Activated B cell treated with CpG ODN at 0.5 μM for 24 hours (primary cell): Measurements from ENCODE around the gene RPL7A. TPM values are rescaled to one million over a fixed set of nuclear protein-coding genes. Genes with fewer than 3 reads are reported as not detected.

ENCODE experiments used
- ATAC-seq: fragments of 200-7000 bp; cut with Tn5 transposase; one replicate; pipeline ENCODE4 v1.10.0; 2021; ENCODE audit warnings: low read depth, mild to moderate bottlenecking, moderate library complexity
- CTCF ChIA-PET: fragments of 350-600 bp; sonication (Branson Sonifier 250); formaldehyde crosslinking; loops from one replicate; lab custom pipeline; 2021; ENCODE audit warnings: antibody characterized with exemption; lab: Charles Lee
- POLR2A ChIA-PET: fragments of 350-600 bp; sonication (Branson Sonifier 250); formaldehyde crosslinking; loops from one replicate; lab custom pipeline; 2021; ENCODE audit warnings: antibody characterized with exemption; lab: Charles Lee
- DNase-seq: peaks from one replicate; pipeline ENCODE4 v3.0.0; 2022
- H3K27ac Mint-ChIP-seq: one replicate; pipeline ENCODE4 v1.8.0; 2020; ENCODE audit warnings: mixed read lengths
- H3K27me3 Mint-ChIP-seq: one replicate; pipeline ENCODE4 v1.8.0; 2021; ENCODE audit warnings: mixed read lengths
- H3K36me3 Mint-ChIP-seq: one replicate; pipeline ENCODE4 v1.8.0; 2021; ENCODE audit warnings: low read depth, mixed read lengths
- H3K4me1 Mint-ChIP-seq: one replicate; pipeline ENCODE4 v1.8.0; 2021; ENCODE audit warnings: mixed read lengths
- H3K4me3 Mint-ChIP-seq: one replicate; pipeline ENCODE4 v1.8.0; 2020; ENCODE audit warnings: mild to moderate bottlenecking, mixed read lengths
- H3K9me3 Mint-ChIP-seq: one replicate; pipeline ENCODE4 v1.8.0; 2020; ENCODE audit warnings: mixed read lengths
- CTCF ChIP-seq: fragments of 200-600 bp; IDR thresholded peaks from one replicate; pipeline ENCODE4 v1.8.0; 2022; ENCODE audit warnings: antibody characterized with exemption, mild to moderate bottlenecking
- intact Hi-C: fragments of 100-400 bp; cut with micrococcal nuclease; formaldehyde crosslinking; loops from one replicate; pipeline ENCODE4 v1.15.1; 2024
- total RNA-seq: library from RNA; stranded (reverse); gene quantifications from 2 replicates; pipeline ENCODE4 v1.2.3, GENCODE V29; 2022

Gene RPL7A
- total RNA-seq, 1 donor from 2014 or later: 3,786 TPM

GRCh38 chr9:133393399-133393798 is 45.4 kb downstream of the RPL7A start:
- Mint-ChIP-seq H3K36me3 (no peaks in the 10 kb centered on the region), H3K4me3 (no peak overlapping the region), H3K4me1 (no peaks in the 10 kb centered on the region), H3K27me3 (peaks cover 13% of the 10 kb centered on the region), H3K27ac (no peak overlapping the region), H3K9me3 (no peaks in the 10 kb centered on the region)
- ChIA-PET POLR2A (no interaction called here), CTCF (no interaction called here)
- intact Hi-C loops: no loop called here
- no peak for DNase-seq
- TF ChIP-seq CTCF: no peak
- ATAC-seq: no peak

GRCh38 chr9:133394687-133395271 is 46.8 kb downstream of the RPL7A start:
- CTCF ChIA-PET: interaction anchor here (1.0 kb wide), 1 partner anchor 88 kb away, joined by 3 read pairs; no protein-coding TSS in a partner anchor
- no peak overlapping the region for H3K4me3 Mint-ChIP-seq
- ATAC-seq: no peak
- no peaks in the 10 kb centered on the region for H3K9me3 Mint-ChIP-seq
- H3K36me3 Mint-ChIP-seq: no peaks in the 10 kb centered on the region
- no peak for TF ChIP-seq CTCF
- no peak for DNase-seq
- intact Hi-C loops: no loop called here
- H3K4me1 Mint-ChIP-seq: no peaks in the 10 kb centered on the region
- no peak overlapping the region for H3K27ac Mint-ChIP-seq
- POLR2A ChIA-PET: interaction anchor here (1.0 kb wide), 1 partner anchor 24 kb away, joined by 3 read pairs; no protein-coding TSS in a partner anchor
- H3K27me3 Mint-ChIP-seq: peaks cover 8% of the 10 kb centered on the region

GRCh38 chr9:133396952-133397351 is 48.9 kb downstream of the RPL7A start:
- ATAC-seq (no peak), DNase-seq (no peak)
- CTCF ChIA-PET: interaction anchor here (1.0 kb wide), 1 partner anchor 211 kb away, joined by 4 read pairs; no protein-coding TSS in a partner anchor
- POLR2A ChIA-PET: no interaction called here
- Mint-ChIP-seq H3K27me3 (no peaks in the 10 kb centered on the region), H3K27ac (no peak overlapping the region), H3K36me3 (peaks cover 4% of the 10 kb centered on the region), H3K4me1 (no peaks in the 10 kb centered on the region), H3K9me3 (no peaks in the 10 kb centered on the region), H3K4me3 (no peak overlapping the region)
- intact Hi-C loops: no loop called here
- no peak for TF ChIP-seq CTCF

- Mint-ChIP-seq H3K27me3 (no peaks in the 10 kb centered on the region), H3K36me3 (peaks cover 4% of the 10 kb centered on the region), H3K27ac (no peak overlapping the region), H3K4me1 (no peaks in the 10 kb centered on the region), H3K9me3 (no peaks in the 10 kb centered on the region), H3K4me3 (no peak overlapping the region)
- no peak for TF ChIP-seq CTCF
- DNase-seq (no peak), ATAC-seq (no peak)
- intact Hi-C loops: no loop called here
- POLR2A ChIA-PET: no interaction called here
- CTCF ChIA-PET: interaction anchor here (1.0 kb wide), 1 partner anchor 211 kb away, joined by 4 read pairs; no protein-coding TSS in a partner anchor
Measured at GRCh38 chr9:133397370-133397769, 49.4 kb downstream of the RPL7A start.

- Mint-ChIP-seq H3K4me3 (no peak overlapping the region), H3K27ac (no peak overlapping the region), H3K9me3 (no peaks in the 10 kb centered on the region), H3K27me3 (no peaks in the 10 kb centered on the region), H3K4me1 (no peaks in the 10 kb centered on the region), H3K36me3 (peaks cover 4% of the 10 kb centered on the region)
- TF ChIP-seq CTCF: no peak
- DNase-seq: no peak
- intact Hi-C loops: no loop called here
- ATAC-seq: no peak
- POLR2A ChIA-PET: no interaction called here
- CTCF ChIA-PET: interaction anchor here (0.7 kb wide), 1 partner anchor 211 kb away, joined by 3 read pairs; no protein-coding TSS in a partner anchor
Measured at GRCh38 chr9:133397895-133398294, 49.9 kb downstream of the RPL7A start.
